NCI-H748 treated with DMSO at 0.1 percent for 48 hours (cell line): ENCODE measurements around the gene ARL17B.
"Not testable (repeated sequence)": the region's sequence is repeated elsewhere in the genome, so short reads cannot be mapped to it uniquely, and the experiment has no call there.

ENCODE experiments used
- DNase-seq: peaks from one replicate; lab custom pipeline; 2025; lab: John Stamatoyannopoulos, UW

The ARL17B gene

GRCh38 chr17:46244949-46245768, 116.4 kb downstream of the ARL17B start:
- not testable (repeated sequence) for DNase-seq

GRCh38 chr17:46244339-46244913, 117.1 kb downstream of the ARL17B start:
- DNase-seq: not testable (repeated sequence)

- DNase-seq: not testable (repeated sequence)
These were observed 117.6 kb downstream of the ARL17B start for GRCh38 chr17:46243928-46244327.

- not testable (repeated sequence) for DNase-seq
These were observed 118.1 kb downstream of the ARL17B start for GRCh38 chr17:46243505-46243904.

- not testable (repeated sequence) for DNase-seq
These were observed 130.2 kb downstream of the ARL17B start for GRCh38 chr17:46231359-46231758.

GRCh38 chr17:46225274-46225794, 136.2 kb downstream of the ARL17B start:
- peak; percentile 80 for DNase-seq

- DNase-seq: not testable (repeated sequence)
These were observed 136.7 kb downstream of the ARL17B start for GRCh38 chr17:46224864-46225263.
